HG03135 (cell line): ENCODE data around the gene UBE2J2.

Experiments
- ATAC-seq: cut with Tn5 transposase; IDR thresholded peaks from one replicate; pipeline ENCODE4 v1.9.1; 2021; ENCODE audit warnings: mild to moderate bottlenecking, moderate library complexity; ENCODE audit not compliant: unreplicated experiment

The UBE2J2 gene

GRCh38 chr1:1230656-1231399 is 42.8 kb downstream of the UBE2J2 start:
- no peak for ATAC-seq

GRCh38 chr1:1229770-1230169 is 43.9 kb downstream of the UBE2J2 start:
- no peak for ATAC-seq

- ATAC-seq = no peak
Observed at GRCh38 chr1:1228596-1229321, 44.9 kb downstream of the UBE2J2 start.

GRCh38 chr1:1228187-1228586 is 45.5 kb downstream of the UBE2J2 start:
- ATAC-seq = no peak

GRCh38 chr1:1227386-1227785 is 46.3 kb downstream of the UBE2J2 start:
- ATAC-seq = no peak

GRCh38 chr1:1226566-1227362 is 46.9 kb downstream of the UBE2J2 start:
- no peak for ATAC-seq

- no peak for ATAC-seq
Observed at GRCh38 chr1:1225913-1226312, 47.7 kb downstream of the UBE2J2 start.

GRCh38 chr1:1225238-1225845 is 48.3 kb downstream of the UBE2J2 start:
- ATAC-seq = no peak

- ATAC-seq = no peak
Observed at GRCh38 chr1:1223891-1224290, 49.8 kb downstream of the UBE2J2 start.

- no peak for ATAC-seq
Observed at GRCh38 chr1:1223321-1223720, 50.3 kb downstream of the UBE2J2 start.

GRCh38 chr1:1222575-1223225 is 51.0 kb downstream of the UBE2J2 start:
- ATAC-seq = no peak

- ATAC-seq = no peak
Observed at GRCh38 chr1:1221887-1222574, 51.6 kb downstream of the UBE2J2 start.

- ATAC-seq = no peak
Observed at GRCh38 chr1:1220197-1220596, 53.5 kb downstream of the UBE2J2 start.

- no peak for ATAC-seq
Observed at GRCh38 chr1:1219341-1219740, 54.3 kb downstream of the UBE2J2 start.

GRCh38 chr1:1218524-1219200 is 55.0 kb downstream of the UBE2J2 start:
- ATAC-seq = no peak

GRCh38 chr1:1217621-1218523 is 55.8 kb downstream of the UBE2J2 start:
- ATAC-seq = no peak

GRCh38 chr1:1216770-1217620 is 56.7 kb downstream of the UBE2J2 start:
- ATAC-seq = no peak
